ENCODE results near the gene C2orf76.
A peak's percentile ranks its signal among the peaks of the same experiment; 100 is the strongest.
"Not testable (repeated sequence)": the region's sequence is repeated elsewhere in the genome, so short reads cannot be mapped to it uniquely, and the experiment has no call there.

C2orf76 gene

DNA sequence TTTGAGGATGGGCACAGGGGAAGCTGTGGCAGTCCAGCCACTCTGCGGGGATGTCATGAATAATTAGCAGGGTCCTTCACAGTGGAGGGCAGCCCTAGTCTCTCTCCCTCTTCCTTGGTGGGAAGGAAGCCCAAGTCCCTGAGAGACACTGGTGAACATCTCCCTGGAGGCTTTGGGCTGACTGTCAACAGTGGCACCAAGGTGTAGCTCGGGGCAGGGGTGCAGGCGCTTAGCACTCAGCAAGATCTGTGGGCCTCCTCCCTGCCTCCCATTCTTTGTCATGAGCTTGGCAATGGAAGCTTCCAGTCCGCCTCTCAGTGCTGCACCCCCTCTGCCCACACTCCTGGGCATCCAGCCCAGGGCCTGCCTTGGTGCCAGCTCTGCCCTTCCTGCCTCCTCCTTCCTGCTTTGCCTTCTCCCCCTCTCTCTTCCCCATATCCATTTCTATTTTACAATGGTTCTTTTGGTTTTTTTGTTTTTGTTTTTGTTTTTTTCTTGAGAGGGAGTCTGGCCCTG, 83.6 kb downstream of the C2orf76 start:
- Mint-ChIP-seq H3K27ac (no peak overlapping the region), H3K36me3 (peaks cover 11% of the 10 kb centered on the region), H3K9me3 (no peaks in the 10 kb centered on the region), H3K4me3 (no peak overlapping the region), H3K27me3 (no peaks in the 10 kb centered on the region), H3K4me1 (no peaks in the 10 kb centered on the region)
- no peak for ATAC-seq

DNA sequence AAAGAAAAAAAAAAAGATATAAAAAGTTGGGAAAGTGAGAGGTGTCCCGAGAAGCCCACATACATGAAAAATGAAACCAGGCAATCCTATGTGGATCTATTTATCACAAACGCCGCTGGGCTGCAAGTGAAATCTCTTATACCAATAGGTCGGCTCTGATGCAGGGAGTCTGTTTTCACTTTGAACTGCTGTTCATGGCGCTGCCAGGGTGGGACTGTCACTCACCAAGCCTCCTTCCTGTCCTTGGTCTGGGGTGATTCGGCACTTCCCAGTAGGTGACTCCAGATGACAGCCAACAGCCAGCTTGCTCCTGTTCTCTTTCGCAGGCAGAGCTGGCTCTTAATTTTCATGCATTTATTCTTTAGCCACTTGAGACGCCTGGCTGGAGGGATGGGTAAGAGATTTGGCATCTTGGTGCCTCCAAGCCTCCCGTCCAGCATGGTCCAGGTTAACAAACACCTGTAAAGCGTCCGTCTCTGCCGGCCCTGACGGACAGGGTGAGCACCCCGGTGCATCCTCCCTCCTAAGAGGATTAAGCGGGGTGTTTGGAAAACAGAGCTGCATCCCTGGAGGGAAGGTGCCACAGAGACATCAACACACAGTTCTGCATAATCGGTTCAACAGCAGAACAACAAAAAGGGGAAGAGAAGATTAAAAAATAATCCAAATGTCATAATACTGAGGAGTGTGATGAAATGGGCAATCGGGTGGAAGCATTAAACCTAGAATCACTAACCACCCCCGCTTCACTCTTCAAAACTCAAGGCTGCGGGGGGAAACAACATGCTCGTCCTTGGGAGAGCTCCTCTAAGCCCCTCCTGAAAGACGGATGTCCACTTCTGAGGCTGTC, 84.3 kb downstream of the C2orf76 start:
- Mint-ChIP-seq H3K27me3 (no peaks in the 10 kb centered on the region), H3K27ac (no peak overlapping the region), H3K36me3 (peaks cover 11% of the 10 kb centered on the region), H3K9me3 (no peaks in the 10 kb centered on the region), H3K4me1 (no peaks in the 10 kb centered on the region), H3K4me3 (no peak overlapping the region)
- ATAC-seq: no peak

DNA sequence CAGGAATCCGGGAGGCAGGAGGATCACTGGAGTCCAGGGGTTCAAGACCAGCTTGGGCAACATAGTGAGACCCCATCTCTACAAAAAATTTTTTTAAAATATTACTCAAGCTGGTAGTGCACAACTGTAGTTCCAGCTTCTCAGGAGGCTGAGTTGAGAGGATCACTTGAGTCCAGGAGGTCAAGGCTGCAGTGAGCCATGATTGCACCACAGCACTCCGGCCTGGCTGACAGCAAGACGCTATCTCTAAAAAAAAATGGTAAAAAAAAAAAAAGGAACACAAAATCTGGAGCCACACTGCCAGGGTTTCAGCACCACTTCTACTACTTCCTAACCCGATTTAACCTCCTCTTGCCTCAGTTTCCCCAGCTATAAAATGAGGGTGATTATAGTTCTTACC, 86.0 kb downstream of the C2orf76 start:
- no peak overlapping the region for H3K4me3 Mint-ChIP-seq
- no peaks in the 10 kb centered on the region for H3K9me3 Mint-ChIP-seq
- ATAC-seq: no peak
- H3K27ac Mint-ChIP-seq: no peak overlapping the region
- H3K4me1 Mint-ChIP-seq: no peaks in the 10 kb centered on the region
- peaks cover 5% of the 10 kb centered on the region for H3K36me3 Mint-ChIP-seq
- no peaks in the 10 kb centered on the region for H3K27me3 Mint-ChIP-seq

DNA sequence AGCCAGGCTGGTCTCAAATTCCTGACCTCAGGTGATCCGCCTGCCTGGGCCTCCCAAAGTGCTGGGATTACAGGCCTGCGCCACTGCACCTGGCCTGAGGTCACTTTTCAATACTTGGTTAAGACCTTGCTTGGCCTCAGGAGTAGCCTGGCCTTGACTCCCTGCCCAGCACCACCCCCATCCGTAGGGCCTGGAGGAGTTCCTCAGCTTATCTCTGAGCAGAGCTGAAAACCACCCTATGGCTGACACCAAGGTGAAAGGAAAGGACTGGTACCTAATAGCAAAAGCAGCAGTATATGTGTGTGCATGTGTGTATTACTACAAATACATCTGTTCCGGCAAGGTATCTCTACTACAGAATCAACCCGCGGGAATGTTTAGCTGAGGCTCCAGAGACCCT, 87.0 kb downstream of the C2orf76 start:
- Mint-ChIP-seq H3K36me3 (peaks cover 5% of the 10 kb centered on the region), H3K27me3 (no peaks in the 10 kb centered on the region), H3K27ac (no peak overlapping the region), H3K4me3 (no peak overlapping the region), H3K9me3 (no peaks in the 10 kb centered on the region), H3K4me1 (no peaks in the 10 kb centered on the region)
- peak; percentile 39 for ATAC-seq

DNA sequence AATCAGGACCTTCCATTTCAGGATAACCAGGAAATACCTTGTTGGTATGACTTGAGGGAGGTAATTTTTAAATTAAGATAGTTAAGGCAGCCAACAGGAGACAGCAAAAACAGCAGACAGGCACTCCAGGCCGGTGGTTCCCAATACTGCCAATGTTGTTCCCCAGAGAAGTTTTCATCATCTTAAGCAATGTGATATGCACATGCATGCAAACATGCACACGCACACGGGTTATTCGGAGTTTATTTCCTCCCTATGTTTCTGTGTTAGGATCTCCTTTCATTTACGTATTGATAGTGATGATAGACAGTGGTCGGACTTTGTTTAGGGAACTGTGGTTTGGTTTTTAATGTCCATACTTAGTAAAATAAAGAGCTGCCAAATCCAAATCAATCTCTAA, 87.7 kb downstream of the C2orf76 start:
- H3K4me3 Mint-ChIP-seq: no peak overlapping the region
- ATAC-seq: no peak
- H3K4me1 Mint-ChIP-seq: no peaks in the 10 kb centered on the region
- H3K9me3 Mint-ChIP-seq: no peaks in the 10 kb centered on the region
- H3K27me3 Mint-ChIP-seq: no peaks in the 10 kb centered on the region
- H3K27ac Mint-ChIP-seq: no peak overlapping the region
- peaks cover 5% of the 10 kb centered on the region for H3K36me3 Mint-ChIP-seq

DNA sequence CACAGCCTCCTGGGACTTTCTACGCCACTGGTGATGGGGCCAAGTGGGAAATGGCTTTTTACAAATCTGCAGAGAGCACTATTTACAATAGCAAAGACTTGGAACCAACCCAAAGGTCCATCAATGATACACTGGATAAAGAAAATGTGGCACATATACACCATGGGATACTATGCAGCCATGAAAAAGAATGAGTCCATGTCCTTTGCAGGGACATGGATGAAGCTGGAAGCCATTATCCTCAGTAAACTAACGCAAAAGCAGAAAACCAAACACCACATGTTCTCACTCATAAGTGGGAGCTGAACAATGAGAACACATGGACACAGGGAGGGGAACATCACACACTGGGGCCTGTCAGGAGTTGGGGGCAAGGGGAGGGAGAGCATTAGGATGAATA, 88.2 kb downstream of the C2orf76 start:
- H3K9me3 Mint-ChIP-seq, H3K4me1 Mint-ChIP-seq, H3K27me3 Mint-ChIP-seq, H3K36me3 Mint-ChIP-seq, H3K4me3 Mint-ChIP-seq, H3K27ac Mint-ChIP-seq, ATAC-seq: not testable (repeated sequence)

DNA sequence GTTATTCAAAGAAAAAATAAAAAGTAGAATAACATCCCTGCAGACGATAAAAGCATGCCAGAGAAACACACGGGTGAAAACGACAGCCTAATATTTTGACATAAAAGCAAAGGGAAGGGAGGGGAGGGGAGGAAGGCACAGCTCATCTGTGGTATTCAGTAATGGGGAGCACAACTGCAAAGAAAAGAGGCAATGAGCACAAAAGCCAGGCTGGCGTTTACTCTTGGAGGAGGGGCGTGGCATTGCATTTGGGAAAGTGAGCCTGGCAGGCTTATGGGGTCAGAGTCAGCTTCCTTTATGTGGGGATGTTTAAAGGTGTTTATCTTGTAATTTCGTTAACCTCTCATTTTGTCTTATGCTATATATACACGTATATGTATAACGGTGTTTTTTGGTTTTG, 89.8 kb downstream of the C2orf76 start:
- H3K36me3 Mint-ChIP-seq: peaks cover 5% of the 10 kb centered on the region
- no peaks in the 10 kb centered on the region for H3K27me3 Mint-ChIP-seq
- H3K4me1 Mint-ChIP-seq: no peaks in the 10 kb centered on the region
- no peak overlapping the region for H3K27ac Mint-ChIP-seq
- H3K9me3 Mint-ChIP-seq: peaks cover 2% of the 10 kb centered on the region
- ATAC-seq: no peak
- H3K4me3 Mint-ChIP-seq: no peak overlapping the region

DNA sequence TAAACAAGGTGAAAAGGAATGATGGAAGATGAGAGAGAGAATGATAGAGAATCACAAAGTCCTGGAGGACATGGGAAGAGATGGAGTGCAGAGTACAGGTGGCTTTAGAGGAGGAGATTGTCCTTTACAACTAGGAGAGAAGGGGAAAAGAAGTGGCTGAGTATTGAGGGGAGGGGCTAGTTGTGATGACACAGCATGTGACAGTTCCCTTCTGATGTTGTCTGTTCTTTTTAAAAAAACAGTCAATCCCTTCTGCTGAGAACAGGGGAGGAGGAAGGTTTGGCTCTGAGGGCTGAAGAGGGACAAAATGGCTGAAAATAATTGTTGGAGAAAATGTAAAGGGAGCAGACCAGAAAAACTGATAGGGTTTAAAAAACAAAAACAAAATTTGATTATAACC, 99.0 kb downstream of the C2orf76 start:
- Mint-ChIP-seq H3K4me3 (no peak overlapping the region), H3K36me3 (peaks cover 12% of the 10 kb centered on the region), H3K27ac (no peak overlapping the region), H3K9me3 (peaks cover 3% of the 10 kb centered on the region), H3K27me3 (no peaks in the 10 kb centered on the region), H3K4me1 (no peaks in the 10 kb centered on the region)
- ATAC-seq: no peak

DNA sequence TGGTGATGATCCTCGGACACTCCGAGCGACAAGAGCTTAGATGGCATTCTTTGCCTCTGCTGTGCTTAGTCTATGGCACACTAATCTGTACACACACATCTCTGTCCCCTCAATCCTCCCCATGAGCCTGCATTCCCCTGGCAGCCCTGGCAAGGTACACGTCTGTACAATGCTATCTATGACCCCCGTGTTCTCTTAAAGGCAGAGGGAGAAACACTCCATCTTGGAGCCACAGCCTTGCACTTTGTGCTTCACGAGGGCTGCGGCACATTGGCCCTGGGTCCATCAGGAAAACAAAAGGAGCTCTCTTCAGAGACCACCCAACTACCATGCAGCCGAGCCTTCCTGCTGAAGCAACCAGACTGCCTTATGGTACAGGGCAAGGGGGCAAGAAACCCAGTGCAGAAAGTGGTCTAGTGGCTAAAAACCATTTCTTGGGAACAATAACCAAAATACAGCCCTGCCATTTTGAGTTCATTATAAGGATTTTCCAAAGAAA, 100.5 kb downstream of the C2orf76 start:
- Mint-ChIP-seq H3K36me3 (peaks cover 12% of the 10 kb centered on the region), H3K4me3 (no peak overlapping the region), H3K9me3 (no peaks in the 10 kb centered on the region), H3K27ac (no peak overlapping the region), H3K4me1 (no peaks in the 10 kb centered on the region), H3K27me3 (no peaks in the 10 kb centered on the region)
- ATAC-seq: no peak

DNA sequence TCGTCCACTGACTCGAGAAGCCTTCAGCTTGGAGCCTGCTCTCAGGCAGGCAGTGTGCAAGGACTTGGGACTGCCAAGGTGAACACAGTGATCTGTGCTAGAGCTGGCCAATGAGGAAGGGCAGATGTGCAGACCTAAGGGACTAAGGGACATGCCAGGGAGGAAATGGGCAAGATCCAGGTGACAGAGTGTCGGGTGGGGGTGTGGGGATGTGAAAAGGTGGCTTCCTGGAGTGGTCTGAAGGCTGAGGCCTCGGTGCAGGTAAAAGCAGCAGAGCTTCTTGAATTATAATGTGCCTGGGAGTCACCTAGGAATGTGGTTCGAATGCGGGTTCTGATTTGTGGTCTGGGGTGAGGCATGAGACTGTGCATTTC, 101.0 kb downstream of the C2orf76 start:
- Mint-ChIP-seq H3K4me1 (no peaks in the 10 kb centered on the region), H3K27ac (no peak overlapping the region), H3K27me3 (no peaks in the 10 kb centered on the region), H3K36me3 (peaks cover 12% of the 10 kb centered on the region), H3K4me3 (no peak overlapping the region), H3K9me3 (no peaks in the 10 kb centered on the region)
- no peak for ATAC-seq

DNA sequence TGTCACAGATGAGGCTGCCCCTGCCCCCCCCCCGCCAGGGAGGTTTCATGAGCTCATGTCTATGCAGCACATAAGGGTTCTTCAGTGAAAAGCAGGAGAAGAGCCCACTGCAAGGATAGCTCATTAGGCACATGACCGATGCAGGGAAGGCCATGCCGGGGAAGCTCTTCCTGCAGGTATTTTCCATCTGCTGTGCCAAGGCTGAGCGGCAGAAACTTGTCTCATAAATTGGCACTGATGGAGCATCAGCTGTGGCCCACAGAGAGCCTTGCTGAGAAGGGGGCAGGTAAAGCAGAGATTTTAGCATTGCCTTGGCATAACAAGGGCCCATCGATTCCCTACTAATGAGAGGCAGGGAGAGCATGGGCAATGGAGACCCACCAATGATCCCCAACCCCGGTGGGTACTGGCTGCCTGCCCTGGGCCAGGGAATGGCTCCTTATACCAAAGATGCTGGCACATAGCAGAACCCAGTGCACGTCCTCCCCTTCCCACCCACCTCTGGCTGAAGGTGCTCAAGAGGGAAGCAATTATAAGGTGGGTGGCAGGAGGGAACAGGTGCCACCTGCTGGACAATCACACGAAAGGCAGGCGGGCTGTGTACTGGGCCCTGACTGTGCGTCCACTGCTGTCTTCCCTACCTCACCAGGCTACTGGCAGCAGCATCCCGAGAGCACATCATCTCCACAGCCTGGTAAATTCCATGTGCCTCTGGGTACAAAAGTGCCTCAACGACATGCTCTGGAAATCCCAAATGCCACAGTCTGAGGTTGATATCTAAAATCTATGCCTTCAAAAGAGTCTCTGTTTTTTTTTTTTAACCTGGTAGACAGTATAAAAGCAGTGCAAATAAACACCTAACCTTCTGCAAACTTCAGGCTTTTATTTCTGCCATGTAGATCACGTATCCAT, 101.6 kb downstream of the C2orf76 start:
- Mint-ChIP-seq H3K36me3 (peaks cover 12% of the 10 kb centered on the region), H3K27ac (no peak overlapping the region), H3K4me3 (no peak overlapping the region), H3K9me3 (no peaks in the 10 kb centered on the region), H3K4me1 (no peaks in the 10 kb centered on the region), H3K27me3 (no peaks in the 10 kb centered on the region)
- peak; percentile 76 for ATAC-seq

DNA sequence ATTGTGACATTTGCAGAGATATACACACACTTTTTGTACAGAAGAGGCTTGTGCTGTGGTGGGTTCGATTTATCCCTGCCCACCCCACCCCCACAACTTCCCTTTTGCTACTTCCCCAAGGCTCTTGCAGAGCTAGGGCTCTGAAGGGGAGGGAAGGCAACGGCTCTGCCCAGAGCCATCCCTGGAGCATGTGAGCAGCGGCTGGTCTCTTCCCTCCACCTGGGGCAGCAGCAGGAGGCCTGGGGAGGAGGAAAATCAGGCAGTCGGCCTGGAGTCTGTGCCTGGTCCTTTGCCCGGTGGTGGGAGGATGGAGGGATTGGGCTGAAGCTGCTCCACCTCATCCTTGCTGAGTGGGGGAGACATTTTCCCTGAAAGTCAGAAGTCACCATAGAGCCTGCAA, 103.0 kb downstream of the C2orf76 start:
- ATAC-seq: no peak
- peaks cover 7% of the 10 kb centered on the region for H3K36me3 Mint-ChIP-seq
- no peaks in the 10 kb centered on the region for H3K9me3 Mint-ChIP-seq
- no peak overlapping the region for H3K4me3 Mint-ChIP-seq
- H3K27ac Mint-ChIP-seq: no peak overlapping the region
- no peaks in the 10 kb centered on the region for H3K4me1 Mint-ChIP-seq
- H3K27me3 Mint-ChIP-seq: no peaks in the 10 kb centered on the region

DNA sequence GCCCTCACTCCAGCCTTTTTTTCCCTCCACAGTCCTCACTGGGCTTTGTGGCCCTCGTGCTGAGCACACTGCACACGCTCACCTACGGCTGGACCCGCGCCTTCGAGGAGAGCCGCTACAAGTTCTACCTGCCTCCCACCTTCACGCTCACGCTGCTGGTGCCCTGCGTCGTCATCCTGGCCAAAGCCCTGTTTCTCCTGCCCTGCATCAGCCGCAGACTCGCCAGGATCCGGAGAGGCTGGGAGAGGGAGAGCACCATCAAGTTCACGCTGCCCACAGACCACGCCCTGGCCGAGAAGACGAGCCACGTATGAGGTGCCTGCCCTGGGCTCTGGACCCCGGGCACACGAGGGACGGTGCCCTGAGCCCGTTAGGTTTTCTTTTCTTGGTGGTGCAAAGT, 103.6 kb downstream of the C2orf76 start:
- Mint-ChIP-seq H3K27ac (no peak overlapping the region), H3K4me1 (no peaks in the 10 kb centered on the region), H3K9me3 (no peaks in the 10 kb centered on the region), H3K4me3 (no peak overlapping the region), H3K27me3 (no peaks in the 10 kb centered on the region), H3K36me3 (peaks cover 6% of the 10 kb centered on the region)
- no peak for ATAC-seq

DNA sequence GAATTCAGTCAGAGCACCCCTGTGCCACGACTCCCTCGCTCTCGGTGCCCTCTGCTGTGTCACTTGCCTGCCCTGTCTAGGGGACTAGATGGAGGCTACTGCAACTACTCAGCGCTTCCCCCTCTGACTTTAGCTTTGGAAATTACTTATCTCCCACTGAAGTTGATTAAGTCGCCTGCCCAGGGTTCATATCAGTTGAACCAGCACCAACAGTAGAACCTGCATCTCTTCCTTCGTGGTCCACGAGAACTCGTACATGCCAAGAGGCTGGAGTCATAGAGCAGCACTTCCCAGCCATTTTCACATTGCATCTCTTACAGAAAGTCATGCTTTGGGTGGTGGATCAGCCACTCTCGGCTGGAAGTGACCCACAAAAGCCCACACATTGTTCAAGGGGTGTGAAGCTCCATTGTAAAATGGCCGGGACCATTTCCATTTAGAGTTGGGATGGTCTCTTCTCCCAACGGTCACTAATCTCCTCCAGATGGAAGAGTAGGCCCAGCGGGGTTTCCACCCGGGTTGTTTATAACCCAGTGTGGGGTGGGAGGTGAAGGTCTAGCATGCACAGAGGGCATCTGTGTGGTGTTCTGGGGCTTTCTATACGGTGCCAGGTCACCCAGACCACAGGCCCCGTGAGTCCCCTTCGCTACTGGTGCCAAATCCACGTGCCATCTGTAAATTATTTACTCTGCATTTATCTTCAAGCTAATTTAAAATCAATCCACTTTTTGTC, 105.0 kb downstream of the C2orf76 start:
- no peak overlapping the region for H3K27ac Mint-ChIP-seq

More for the DNA sequence above, 105.0 kb downstream of the C2orf76 start:
- Mint-ChIP-seq H3K4me1 (no peaks in the 10 kb centered on the region), H3K9me3 (no peaks in the 10 kb centered on the region), H3K4me3 (no peak overlapping the region), H3K36me3 (no peaks in the 10 kb centered on the region), H3K27me3 (no peaks in the 10 kb centered on the region)
- no peak for ATAC-seq

All from stimulated activated memory B cell treated with anti-CD40 and anti-IgM and Interleukin-4, amounts not matched to agents 10 μg/mL and 1 μg/mL and 100 μg/mL, for 72 hours (primary cell).